Type B pancreatic cell (in vitro differentiated cells): ENCODE results near the gene POU4F1. TPM values are rescaled to one million over a fixed set of nuclear protein-coding genes. Genes with fewer than 3 reads are reported as not detected.

Source experiments
- DNase-seq: peaks from one replicate; pipeline ENCODE4 v3.0.0; 2021; ENCODE audit warnings: mixed read lengths; ENCODE audit not compliant: unreplicated experiment; ENCODE audit errors: extremely low spot score
- H3K27ac Mint-ChIP-seq: 2 replicates; pipeline ENCODE4 v1.8.0; 2021; ENCODE audit warnings: mild to moderate bottlenecking, mixed read lengths
- H3K27me3 Mint-ChIP-seq: 2 replicates; pipeline ENCODE4 v1.8.0; 2021; ENCODE audit warnings: mixed read lengths
- H3K36me3 Mint-ChIP-seq: 2 replicates; pipeline ENCODE4 v1.8.0; 2021; ENCODE audit warnings: mixed read lengths
- H3K4me1 Mint-ChIP-seq: one replicate; pipeline ENCODE4 v1.8.0; 2021; ENCODE audit warnings: mixed read lengths; ENCODE audit not compliant: unreplicated experiment
- H3K4me3 Mint-ChIP-seq: 2 replicates; pipeline ENCODE4 v1.8.0; 2021; ENCODE audit warnings: mild to moderate bottlenecking, mixed read lengths
- H3K9me3 Mint-ChIP-seq: 2 replicates; pipeline ENCODE4 v1.8.0; 2021; ENCODE audit warnings: mixed read lengths
- total RNA-seq: library from RNA; stranded (reverse); gene quantifications from 2 replicates; pipeline ENCODE4 v1.2.1, GENCODE V29; 2021; ENCODE audit warnings: low replicate concordance
- TF ChIP-seq, protein P1 (sequence below): fragments of 200-600 bp; sonication (generic); conservative IDR thresholded peaks from 2 replicates; pipeline ENCODE4 v1.5.0; 2021; ENCODE audit warnings: antibody characterized with exemption, mild to moderate bottlenecking

Gene POU4F1
- total RNA-seq, 1 donor from 2014 or later, result 5.4 TPM

DNA sequence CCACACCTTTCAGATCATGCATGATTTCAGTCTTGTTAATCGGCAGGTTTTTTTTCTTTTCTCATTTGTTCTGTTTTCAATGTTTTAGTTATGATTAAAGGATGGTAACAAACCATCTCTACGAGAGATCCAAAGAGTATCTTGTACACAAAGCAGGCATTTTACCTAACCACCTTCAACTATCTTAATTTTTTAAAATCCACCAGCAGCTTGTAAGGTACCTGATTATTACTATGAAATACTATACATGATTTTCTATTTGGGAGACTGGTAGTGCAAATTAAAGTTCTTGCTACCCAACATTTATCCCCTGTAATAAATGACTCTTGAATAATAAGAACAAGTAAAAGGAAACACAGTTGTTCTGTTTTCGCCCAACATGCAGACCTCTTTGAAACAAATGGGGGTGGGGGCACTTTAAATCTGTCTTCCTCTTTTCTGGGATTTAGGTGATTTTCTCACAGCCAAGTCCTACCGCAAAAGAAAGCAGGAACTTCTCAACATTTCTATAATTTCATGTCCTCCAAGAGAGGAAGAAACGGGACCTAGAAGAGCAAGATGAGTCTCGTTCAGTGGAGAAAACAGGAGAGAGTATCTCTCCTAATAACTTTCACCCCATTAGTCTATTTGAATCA is 3.6 kb downstream of the POU4F1 start:
- peaks cover 91% of the 10 kb centered on the region for H3K27me3 Mint-ChIP-seq
- H3K4me3 Mint-ChIP-seq, result peak overlapping the region; percentile 65
- DNase-seq, result no peak
- TF ChIP-seq, protein P1, sequence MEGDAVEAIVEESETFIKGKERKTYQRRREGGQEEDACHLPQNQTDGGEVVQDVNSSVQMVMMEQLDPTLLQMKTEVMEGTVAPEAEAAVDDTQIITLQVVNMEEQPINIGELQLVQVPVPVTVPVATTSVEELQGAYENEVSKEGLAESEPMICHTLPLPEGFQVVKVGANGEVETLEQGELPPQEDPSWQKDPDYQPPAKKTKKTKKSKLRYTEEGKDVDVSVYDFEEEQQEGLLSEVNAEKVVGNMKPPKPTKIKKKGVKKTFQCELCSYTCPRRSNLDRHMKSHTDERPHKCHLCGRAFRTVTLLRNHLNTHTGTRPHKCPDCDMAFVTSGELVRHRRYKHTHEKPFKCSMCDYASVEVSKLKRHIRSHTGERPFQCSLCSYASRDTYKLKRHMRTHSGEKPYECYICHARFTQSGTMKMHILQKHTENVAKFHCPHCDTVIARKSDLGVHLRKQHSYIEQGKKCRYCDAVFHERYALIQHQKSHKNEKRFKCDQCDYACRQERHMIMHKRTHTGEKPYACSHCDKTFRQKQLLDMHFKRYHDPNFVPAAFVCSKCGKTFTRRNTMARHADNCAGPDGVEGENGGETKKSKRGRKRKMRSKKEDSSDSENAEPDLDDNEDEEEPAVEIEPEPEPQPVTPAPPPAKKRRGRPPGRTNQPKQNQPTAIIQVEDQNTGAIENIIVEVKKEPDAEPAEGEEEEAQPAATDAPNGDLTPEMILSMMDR, result no peak
- peaks cover 13% of the 10 kb centered on the region for H3K4me1 Mint-ChIP-seq
- H3K36me3 Mint-ChIP-seq, result no peaks in the 10 kb centered on the region
- no peak overlapping the region for H3K27ac Mint-ChIP-seq
- no peaks in the 10 kb centered on the region for H3K9me3 Mint-ChIP-seq

DNA sequence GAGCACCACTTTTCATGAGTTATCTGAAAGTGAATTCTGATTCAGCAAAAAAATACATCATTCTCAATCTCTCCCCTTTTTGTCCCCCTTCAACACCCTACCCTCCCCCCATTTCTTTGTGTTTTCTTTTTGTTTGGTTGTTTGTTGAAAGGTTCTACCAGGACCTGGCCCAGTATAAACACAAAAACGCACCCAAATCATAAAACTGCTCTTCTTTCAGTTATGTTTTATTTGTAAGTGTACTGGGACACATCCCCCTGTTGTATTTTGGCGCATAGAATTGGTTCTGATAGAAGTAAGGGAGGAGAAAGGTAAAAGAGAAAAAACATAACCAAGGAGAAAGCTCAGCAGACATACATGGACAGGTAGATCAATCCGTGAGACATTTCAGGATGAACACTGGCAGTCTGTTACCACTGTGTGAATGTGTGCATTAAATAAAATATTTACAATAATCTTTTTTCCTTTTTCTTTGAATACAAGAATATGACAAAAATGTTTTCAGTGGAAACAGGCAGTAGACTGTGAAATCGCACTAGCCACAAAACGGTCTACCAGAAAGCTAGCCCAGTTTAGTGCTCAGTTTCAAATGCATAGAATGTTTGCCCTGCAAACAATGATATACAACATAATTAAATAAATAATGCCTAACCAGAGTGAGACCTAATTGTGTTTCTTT is 4.2 kb downstream of the POU4F1 start:
- H3K27me3 Mint-ChIP-seq, result peaks cover 91% of the 10 kb centered on the region
- no peaks in the 10 kb centered on the region for H3K36me3 Mint-ChIP-seq
- no peak for DNase-seq
- peak overlapping the region; percentile 44 for H3K4me3 Mint-ChIP-seq
- TF ChIP-seq, protein P1, result no peak
- no peaks in the 10 kb centered on the region for H3K9me3 Mint-ChIP-seq
- peaks cover 15% of the 10 kb centered on the region for H3K4me1 Mint-ChIP-seq
- no peak overlapping the region for H3K27ac Mint-ChIP-seq

DNA sequence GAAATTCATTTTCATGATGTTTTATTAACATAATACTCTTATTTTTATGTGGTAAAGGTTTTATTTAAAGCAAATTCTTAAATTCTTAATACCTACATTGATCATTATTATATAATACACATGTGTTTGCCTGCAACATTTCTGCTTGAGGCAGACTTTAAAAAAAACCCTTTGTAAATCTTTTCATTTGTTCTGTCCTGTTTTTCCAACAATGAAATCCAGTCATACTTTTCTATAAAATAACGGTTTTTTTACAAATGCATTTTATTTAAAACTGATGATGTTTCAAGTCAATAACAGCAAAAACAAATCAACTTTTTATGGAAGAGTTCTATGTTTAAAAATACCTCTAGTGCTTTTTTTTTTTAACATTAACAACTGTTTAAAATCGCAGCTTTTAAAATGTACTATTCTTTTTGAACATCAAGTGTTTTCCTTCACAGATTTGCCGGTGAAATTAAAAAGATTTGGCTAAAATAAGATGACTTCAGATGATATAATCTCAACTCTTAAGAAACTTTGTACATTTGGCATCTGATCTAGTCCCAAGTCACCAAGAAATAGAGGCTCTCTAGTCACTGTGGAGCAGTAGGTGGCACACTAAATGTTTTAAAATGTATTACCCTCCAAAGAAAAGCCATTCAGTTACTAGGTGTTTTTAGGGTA is 5.1 kb downstream of the POU4F1 start:
- Mint-ChIP-seq H3K4me3 (no peak overlapping the region), H3K4me1 (peaks cover 13% of the 10 kb centered on the region), H3K27ac (no peak overlapping the region), H3K27me3 (peaks cover 91% of the 10 kb centered on the region), H3K9me3 (no peaks in the 10 kb centered on the region), H3K36me3 (no peaks in the 10 kb centered on the region)
- TF ChIP-seq, protein P1, result no peak
- DNase-seq, result no peak

DNA sequence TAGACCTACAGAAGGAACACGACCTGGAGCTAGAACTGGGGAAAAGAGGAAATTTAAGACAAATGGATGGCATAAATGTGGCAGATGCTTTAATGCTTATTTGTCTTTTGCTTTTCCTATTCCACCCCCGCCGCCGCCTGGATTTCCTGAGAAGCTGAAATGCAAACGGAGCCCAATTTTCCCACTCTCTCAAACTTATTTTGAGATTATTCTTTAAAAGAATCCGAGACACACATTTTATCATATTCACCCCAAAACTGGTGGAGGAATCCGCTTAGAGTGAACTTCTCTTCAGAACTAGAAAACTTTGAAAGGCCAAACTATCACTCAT is 5.8 kb downstream of the POU4F1 start:
- TF ChIP-seq, protein P1, result no peak
- H3K4me1 Mint-ChIP-seq, result peaks cover 11% of the 10 kb centered on the region
- DNase-seq, result no peak
- H3K27ac Mint-ChIP-seq, result no peak overlapping the region
- peaks cover 94% of the 10 kb centered on the region for H3K27me3 Mint-ChIP-seq
- H3K4me3 Mint-ChIP-seq, result peak overlapping the region; percentile 74
- H3K9me3 Mint-ChIP-seq, result no peaks in the 10 kb centered on the region
- H3K36me3 Mint-ChIP-seq, result no peaks in the 10 kb centered on the region

DNA sequence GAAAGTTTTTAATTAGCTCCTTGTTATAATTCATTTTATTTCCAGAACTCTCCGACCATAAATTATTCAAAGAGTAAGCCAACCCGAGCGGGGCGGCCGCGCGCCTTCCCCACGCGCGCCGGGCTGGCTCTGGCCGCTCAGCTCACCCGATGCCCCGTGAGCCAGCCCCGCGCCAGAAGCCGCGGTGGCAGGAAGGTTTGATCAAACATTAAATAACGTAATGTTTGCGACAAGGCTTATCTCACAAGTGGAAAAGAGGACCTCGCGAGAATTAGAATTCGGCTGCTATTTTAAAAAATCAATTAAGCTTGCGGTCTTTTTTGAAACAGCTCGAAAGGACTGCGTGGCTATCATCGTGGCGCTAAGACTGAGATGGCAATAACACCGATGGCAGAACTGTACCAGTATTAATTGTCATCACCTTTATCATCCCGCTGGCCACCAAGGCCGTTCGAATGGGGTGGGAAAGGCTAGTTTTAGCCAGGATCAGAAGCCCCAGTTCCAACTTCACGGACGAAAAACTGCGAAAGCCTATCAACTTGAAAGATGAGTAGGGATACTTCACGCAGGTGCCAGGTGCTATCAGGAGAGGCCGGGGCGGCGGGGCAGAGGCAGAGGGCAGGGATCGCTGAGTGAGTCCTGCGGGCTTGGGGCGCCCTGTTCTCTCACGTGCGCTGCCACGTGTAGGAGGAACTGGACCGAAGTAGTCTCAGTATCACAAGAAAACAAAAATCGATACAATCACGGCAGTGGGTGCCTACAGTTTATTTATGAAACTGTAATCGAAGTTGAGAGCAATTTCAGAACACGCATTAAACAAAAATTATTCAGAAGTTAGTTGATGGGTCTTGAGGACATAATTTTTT is 6.4 kb downstream of the POU4F1 start:
- Mint-ChIP-seq H3K4me1 (peaks cover 7% of the 10 kb centered on the region), H3K27ac (no peak overlapping the region), H3K36me3 (no peaks in the 10 kb centered on the region), H3K4me3 (peak overlapping the region; percentile 74), H3K9me3 (no peaks in the 10 kb centered on the region), H3K27me3 (peaks cover 96% of the 10 kb centered on the region)
- TF ChIP-seq, protein P1, result no peak
- no peak for DNase-seq
